ENCODE results near the gene ZFHX2. TPM values are rescaled to one million over a fixed set of nuclear protein-coding genes. Genes with fewer than 3 reads are reported as not detected.

ZFHX2 gene
- total RNA-seq, 2 experiments from 2014 or later: 0.78 to 1.0 TPM

DNA sequence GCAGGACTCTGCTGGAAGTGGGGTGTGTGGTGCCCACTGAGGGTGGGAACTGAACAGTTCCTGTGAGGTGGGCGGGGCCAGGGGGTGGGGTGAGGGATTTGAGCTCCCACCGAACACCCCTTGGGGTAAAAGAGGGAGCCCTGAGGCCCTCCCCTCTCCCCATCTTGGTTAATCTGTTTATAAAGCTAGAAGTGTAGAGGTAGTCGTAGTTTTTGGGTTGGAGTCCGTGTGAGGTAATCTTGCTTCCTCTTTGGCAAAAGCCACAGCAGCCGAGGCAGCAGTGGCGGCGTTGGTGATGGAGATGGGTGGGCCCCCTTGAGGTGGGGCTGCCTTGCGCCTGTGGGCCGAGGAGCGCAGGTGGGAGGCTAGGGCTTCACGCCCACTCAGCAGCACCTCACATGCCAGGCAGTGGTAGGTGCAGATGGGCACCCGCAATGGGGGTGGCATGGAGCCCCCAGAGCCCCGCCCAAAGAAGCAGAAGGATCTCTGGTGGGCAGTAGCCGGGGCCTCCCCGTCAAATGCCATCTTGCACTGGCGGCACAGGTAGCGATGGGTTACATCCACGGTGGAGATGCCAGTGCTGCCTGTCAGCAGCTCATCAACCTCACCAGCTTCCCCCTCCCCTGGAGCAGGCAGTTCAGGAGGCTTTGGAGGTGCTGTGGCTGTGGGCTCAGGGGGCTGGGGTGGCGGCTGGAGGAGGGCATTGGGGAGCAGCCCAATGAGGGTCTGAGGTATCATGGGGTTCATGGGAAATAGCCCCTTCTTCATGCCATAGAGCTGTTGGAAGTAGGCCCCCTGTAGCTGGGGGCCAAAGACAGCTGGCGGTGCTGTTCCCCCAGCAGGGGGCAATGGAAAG is 29.6 kb downstream of the ZFHX2 start:
- intact Hi-C loops (cut with micrococcal nuclease): no loop called here
- no peak overlapping the region for H3K27ac Mint-ChIP-seq
- no peaks in the 10 kb centered on the region for H3K4me1 Mint-ChIP-seq (ENCODE audit: low read depth)
- TF ChIP-seq, protein P1, sequence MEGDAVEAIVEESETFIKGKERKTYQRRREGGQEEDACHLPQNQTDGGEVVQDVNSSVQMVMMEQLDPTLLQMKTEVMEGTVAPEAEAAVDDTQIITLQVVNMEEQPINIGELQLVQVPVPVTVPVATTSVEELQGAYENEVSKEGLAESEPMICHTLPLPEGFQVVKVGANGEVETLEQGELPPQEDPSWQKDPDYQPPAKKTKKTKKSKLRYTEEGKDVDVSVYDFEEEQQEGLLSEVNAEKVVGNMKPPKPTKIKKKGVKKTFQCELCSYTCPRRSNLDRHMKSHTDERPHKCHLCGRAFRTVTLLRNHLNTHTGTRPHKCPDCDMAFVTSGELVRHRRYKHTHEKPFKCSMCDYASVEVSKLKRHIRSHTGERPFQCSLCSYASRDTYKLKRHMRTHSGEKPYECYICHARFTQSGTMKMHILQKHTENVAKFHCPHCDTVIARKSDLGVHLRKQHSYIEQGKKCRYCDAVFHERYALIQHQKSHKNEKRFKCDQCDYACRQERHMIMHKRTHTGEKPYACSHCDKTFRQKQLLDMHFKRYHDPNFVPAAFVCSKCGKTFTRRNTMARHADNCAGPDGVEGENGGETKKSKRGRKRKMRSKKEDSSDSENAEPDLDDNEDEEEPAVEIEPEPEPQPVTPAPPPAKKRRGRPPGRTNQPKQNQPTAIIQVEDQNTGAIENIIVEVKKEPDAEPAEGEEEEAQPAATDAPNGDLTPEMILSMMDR (IDR thresholded peaks at IDR 0.05): no peak
- ATAC-seq (no peak), DNase-seq (no peak)
- H3K36me3 Mint-ChIP-seq (ENCODE audit: low read depth): no peaks in the 10 kb centered on the region
- no peaks in the 10 kb centered on the region for H3K9me3 Mint-ChIP-seq
- no peaks in the 10 kb centered on the region for H3K27me3 Mint-ChIP-seq
- H3K4me3 Mint-ChIP-seq: no peak overlapping the region
- POLR2A ChIA-PET: interaction anchor here (0.7 kb wide), 1 partner anchor 52 kb away, joined by 3 read pairs; the partner anchor contains the start of gene NGDN
- CTCF ChIA-PET: interaction anchor here (1.4 to 1.5 kb wide), 2 partner anchors 40 to 44 kb away, joined by 3 to 5 read pairs; no protein-coding TSS in a partner anchor

DNA sequence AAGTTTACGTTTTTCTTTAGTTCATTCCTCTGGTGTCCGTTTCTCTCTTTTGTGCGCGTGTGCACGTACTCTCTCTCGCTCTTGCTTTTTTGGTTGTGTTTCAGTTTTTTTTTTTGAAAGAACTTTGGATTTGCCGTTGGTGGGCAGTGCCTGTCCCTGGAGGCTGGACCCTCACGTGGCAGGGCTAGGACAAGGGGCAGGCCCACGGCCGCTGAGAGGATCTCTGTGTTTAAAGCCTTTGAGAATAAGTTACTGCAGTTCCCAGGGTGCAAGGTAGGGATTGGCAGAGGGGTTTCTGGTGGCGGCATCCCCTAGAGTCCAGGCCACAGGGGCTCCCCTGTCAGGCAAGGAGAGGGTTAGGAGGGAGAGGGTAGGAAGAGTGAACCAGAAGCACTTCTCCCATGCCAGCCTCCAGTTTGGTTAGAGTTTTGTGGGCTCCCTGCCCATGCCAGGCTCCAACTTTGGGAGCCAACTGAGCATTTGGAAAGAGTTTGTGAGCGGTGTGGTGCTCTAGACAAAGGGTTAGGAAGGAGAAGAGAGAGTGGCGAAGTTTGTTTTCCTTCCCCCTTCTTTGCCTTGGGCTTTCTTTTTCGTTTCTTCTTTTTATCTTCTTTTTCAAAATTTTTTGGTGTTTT is 30.5 kb downstream of the ZFHX2 start:
- Mint-ChIP-seq H3K36me3 (ENCODE audit: low read depth) (no peaks in the 10 kb centered on the region), H3K4me1 (ENCODE audit: low read depth) (no peaks in the 10 kb centered on the region), H3K27me3 (no peaks in the 10 kb centered on the region), H3K27ac (no peak overlapping the region), H3K9me3 (no peaks in the 10 kb centered on the region), H3K4me3 (no peak overlapping the region)
- CTCF ChIA-PET: no interaction called here
- DNase-seq (no peak), ATAC-seq (no peak)
- TF ChIP-seq, protein P1 (IDR thresholded peaks at IDR 0.05): no peak
- POLR2A ChIA-PET: no interaction called here
- intact Hi-C loops (cut with micrococcal nuclease): no loop called here

DNA sequence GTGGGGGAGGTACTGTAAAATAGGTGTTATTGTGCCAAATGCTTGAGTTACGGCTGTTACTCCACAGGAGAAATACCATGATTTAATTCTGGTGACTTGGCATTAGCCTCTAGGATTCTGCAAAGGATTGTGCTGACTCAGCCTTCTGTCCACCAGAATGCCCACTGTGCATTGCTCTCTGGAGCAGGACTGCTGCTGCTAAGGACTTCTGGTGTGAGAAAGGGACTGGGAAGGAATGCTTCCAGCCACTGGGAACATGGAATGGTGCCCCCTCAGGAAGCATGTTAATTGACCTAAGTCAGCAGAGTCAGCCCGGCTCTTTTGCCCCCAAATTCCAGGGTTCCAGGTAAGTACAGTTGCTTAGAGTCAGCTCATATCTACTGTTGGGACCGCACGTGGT is 32.9 kb downstream of the ZFHX2 start:
- Mint-ChIP-seq H3K27me3 (no peaks in the 10 kb centered on the region), H3K27ac (no peak overlapping the region), H3K36me3 (ENCODE audit: low read depth) (no peaks in the 10 kb centered on the region), H3K4me3 (no peak overlapping the region), H3K4me1 (ENCODE audit: low read depth) (no peaks in the 10 kb centered on the region), H3K9me3 (no peaks in the 10 kb centered on the region)
- TF ChIP-seq, protein P1 (IDR thresholded peaks at IDR 0.05): no peak
- ATAC-seq (no peak), DNase-seq (no peak)
- intact Hi-C loops (cut with micrococcal nuclease): no loop called here
- ChIA-PET CTCF (interaction anchor here (1.4 kb wide), 1 partner anchor 40 kb away, joined by 3 read pairs; no protein-coding TSS in a partner anchor), POLR2A (no interaction called here)

DNA sequence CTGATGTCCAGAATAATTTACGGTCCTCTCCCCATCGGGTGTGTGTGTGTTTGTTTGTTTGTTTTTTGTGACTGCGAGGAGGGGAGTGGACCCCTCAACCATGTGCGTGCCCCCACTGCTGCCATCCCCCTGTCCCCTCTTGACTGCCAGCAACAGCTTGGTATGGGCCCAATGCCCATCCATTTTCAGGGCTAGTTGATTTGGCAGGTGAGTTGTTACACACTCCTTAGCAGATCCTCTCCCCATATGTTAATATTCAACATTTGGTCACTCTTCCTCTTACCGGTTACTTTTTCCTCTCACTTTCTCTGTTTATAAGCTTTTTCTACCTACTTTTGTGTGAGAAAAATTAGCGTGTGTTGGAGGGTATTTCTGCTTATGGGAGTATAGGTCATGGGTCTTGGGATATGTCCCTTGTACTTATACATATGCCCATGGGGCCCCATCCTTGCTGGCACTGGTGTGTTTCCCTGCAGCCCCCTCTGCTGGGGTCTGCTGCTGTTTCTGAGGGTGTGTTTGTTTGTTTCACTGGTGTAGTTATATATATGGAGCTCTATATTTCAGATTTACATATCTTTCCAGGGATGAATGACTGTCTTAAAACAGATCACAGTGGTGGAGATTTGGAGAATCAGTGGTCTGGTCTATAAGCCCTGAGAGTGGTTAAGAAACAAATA is 33.8 kb downstream of the ZFHX2 start:
- no peaks in the 10 kb centered on the region for H3K27me3 Mint-ChIP-seq
- ATAC-seq (no peak), DNase-seq (no peak)
- H3K27ac Mint-ChIP-seq: no peak overlapping the region
- no peaks in the 10 kb centered on the region for H3K9me3 Mint-ChIP-seq
- TF ChIP-seq, protein P1 (IDR thresholded peaks at IDR 0.05): no peak
- POLR2A ChIA-PET: no interaction called here
- intact Hi-C loops (cut with micrococcal nuclease): no loop called here
- no peaks in the 10 kb centered on the region for H3K4me1 Mint-ChIP-seq (ENCODE audit: low read depth)
- CTCF ChIA-PET: interaction anchor here (1.0 to 1.4 kb wide), 3 partner anchors 10 to 42 kb away, joined by 3 to 4 read pairs (median 3); no protein-coding TSS in a partner anchor
- H3K4me3 Mint-ChIP-seq: no peak overlapping the region
- H3K36me3 Mint-ChIP-seq (ENCODE audit: low read depth): no peaks in the 10 kb centered on the region

All from activated CD8-positive, alpha-beta T cell treated with anti-CD3 and anti-CD28 coated beads for 36 hours (primary cell).